HUES48 (cell line): Measurements from ENCODE around the gene DAPK2.
"Not testable (repeated sequence)": the region's sequence is repeated elsewhere in the genome, so short reads cannot be mapped to it uniquely, and the experiment has no call there.

Experiments used
- H3K27ac ChIP-seq: one replicate; pipeline ENCODE4 v1.7.0; 2013; ENCODE audit warnings: low read depth, low read length, inconsistent platforms
- H3K27me3 ChIP-seq: 2 replicates; pipeline ENCODE4 v1.6.1; 2013; ENCODE audit warnings: mild to moderate bottlenecking, low read length; ENCODE audit not compliant: control insufficient read depth, insufficient read depth
- H3K36me3 ChIP-seq: 2 replicates; pipeline ENCODE4 v1.6.1; 2013; ENCODE audit warnings: low read length; ENCODE audit not compliant: control insufficient read depth, insufficient read depth
- H3K4me1 ChIP-seq: 2 replicates; pipeline ENCODE4 v1.6.1; 2013; ENCODE audit warnings: mild to moderate bottlenecking, low read length; ENCODE audit not compliant: control insufficient read depth, insufficient read depth
- H3K4me3 ChIP-seq: 2 replicates; pipeline ENCODE4 v1.5.1; 2013; ENCODE audit warnings: mild to moderate bottlenecking, low read depth, low read length
- H3K9ac ChIP-seq: 2 replicates; pipeline ENCODE4 v1.6.1; 2013; ENCODE audit warnings: mild to moderate bottlenecking, low read depth, low read length, moderate library complexity
- H3K9me3 ChIP-seq: 2 replicates; pipeline ENCODE4 v1.6.1; 2013; ENCODE audit warnings: low read length; ENCODE audit not compliant: control insufficient read depth, insufficient read depth

The DAPK2 gene

GRCh38 chr15:64071931-64072765 is 25.9 kb upstream of the DAPK2 start:
- no peaks in the 10 kb centered on the region for H3K27me3 ChIP-seq
- no peak overlapping the region for H3K4me3 ChIP-seq
- H3K9ac ChIP-seq: no peak overlapping the region
- H3K4me1 ChIP-seq: no peaks in the 10 kb centered on the region
- H3K27ac ChIP-seq: no peak overlapping the region
- peaks cover 41% of the 10 kb centered on the region for H3K36me3 ChIP-seq
- H3K9me3 ChIP-seq: no peaks in the 10 kb centered on the region

DNA sequence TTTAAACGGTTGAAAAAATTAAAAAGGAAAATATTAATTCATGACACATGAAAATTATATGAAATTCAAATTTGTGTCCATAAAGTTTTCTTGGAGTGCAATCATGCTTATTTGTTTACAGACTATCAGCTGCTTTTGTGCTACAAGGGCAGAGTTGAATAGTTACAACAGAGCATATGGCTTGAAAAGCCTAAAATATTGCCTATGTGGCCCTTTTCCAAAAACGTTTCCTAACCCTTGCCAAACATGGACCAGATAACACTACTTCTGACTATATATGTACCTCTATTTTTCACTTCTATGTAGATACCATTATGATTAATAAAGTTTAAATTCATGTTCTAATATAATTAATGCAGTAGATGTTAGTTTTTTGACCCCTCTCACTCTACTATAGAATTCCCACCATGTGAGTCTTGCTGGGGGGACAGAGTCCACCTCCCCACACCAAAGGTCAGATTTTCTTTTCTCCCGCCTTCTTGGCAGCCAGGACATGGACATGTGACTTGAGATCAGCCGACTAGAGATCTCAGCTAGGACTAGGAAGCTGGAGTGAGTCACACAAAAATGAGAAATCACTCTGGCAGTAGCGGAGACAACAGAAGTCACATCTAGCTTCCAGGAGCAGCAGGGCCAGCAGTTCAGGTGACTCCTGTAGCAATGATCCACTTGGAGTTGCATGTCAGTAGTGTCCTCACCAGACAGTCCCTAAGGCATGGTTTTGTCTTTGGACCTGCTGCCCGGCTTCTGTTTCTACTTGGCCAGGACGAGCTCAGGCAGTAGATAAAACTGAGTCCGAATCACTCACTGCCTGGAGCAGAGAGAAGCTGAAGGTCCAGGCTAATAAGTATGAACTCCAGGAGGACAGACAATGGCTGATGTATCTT is 24.9 kb upstream of the DAPK2 start:
- no peak overlapping the region for H3K9ac ChIP-seq
- H3K36me3 ChIP-seq: peaks cover 41% of the 10 kb centered on the region
- no peaks in the 10 kb centered on the region for H3K27me3 ChIP-seq
- no peak overlapping the region for H3K4me3 ChIP-seq
- no peak overlapping the region for H3K27ac ChIP-seq
- H3K9me3 ChIP-seq: no peaks in the 10 kb centered on the region
- H3K4me1 ChIP-seq: no peaks in the 10 kb centered on the region

- Histone ChIP-seq H3K27ac (no peak overlapping the region), H3K4me3 (no peak overlapping the region), H3K36me3 (peaks cover 37% of the 10 kb centered on the region), H3K9ac (no peak overlapping the region), H3K27me3 (no peaks in the 10 kb centered on the region), H3K4me1 (no peaks in the 10 kb centered on the region), H3K9me3 (no peaks in the 10 kb centered on the region)
Observed at GRCh38 chr15:64070106-64070505, 23.8 kb upstream of the DAPK2 start.

DNA sequence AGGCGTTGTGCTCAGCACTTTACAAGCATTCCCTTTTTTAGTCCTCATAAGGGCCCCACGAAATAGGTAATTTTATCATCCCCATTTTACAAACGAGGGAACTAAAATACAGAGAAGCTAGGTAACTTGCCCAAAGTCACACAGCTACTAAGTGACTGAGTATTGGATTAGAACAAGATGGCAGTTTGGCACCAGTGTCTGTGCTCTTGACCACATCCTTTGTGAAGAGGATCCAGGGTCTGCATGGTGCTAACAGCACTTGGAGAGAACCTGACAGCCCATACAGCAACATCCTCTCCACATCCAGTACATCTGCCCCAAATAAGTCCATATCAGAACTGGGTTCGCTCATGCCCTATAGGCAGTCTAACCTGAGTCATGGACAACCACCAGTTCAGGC is 21.8 kb upstream of the DAPK2 start:
- no peak overlapping the region for H3K27ac ChIP-seq
- H3K9ac ChIP-seq: no peak overlapping the region
- H3K27me3 ChIP-seq: no peaks in the 10 kb centered on the region
- H3K36me3 ChIP-seq: peaks cover 21% of the 10 kb centered on the region
- H3K4me1 ChIP-seq: no peaks in the 10 kb centered on the region
- H3K9me3 ChIP-seq: no peaks in the 10 kb centered on the region
- no peak overlapping the region for H3K4me3 ChIP-seq

- H3K4me1 ChIP-seq: no peaks in the 10 kb centered on the region
- peaks cover 15% of the 10 kb centered on the region for H3K36me3 ChIP-seq
- no peak overlapping the region for H3K9ac ChIP-seq
- no peaks in the 10 kb centered on the region for H3K27me3 ChIP-seq
- H3K27ac ChIP-seq: no peak overlapping the region
- H3K4me3 ChIP-seq: no peak overlapping the region
- no peaks in the 10 kb centered on the region for H3K9me3 ChIP-seq
Observed at GRCh38 chr15:64067564-64068030, 21.3 kb upstream of the DAPK2 start.

DNA sequence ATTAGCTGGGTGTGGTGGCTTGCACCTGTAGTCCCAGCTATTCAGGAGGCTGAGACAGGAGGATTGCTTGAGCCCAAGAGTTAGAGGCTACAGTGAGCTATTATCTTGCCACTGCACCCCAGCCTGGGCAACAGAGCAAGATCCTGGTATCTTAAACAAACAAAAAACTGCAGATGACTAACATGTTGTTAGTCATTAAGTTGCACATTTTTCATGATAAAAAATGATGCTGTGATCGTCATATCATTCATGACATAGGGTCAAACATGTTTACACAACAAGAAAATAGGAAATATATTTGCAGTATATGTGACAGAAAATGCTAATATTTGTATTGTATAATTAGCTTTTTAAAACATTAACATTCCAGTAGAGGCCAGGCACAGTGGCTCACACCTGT is 20.2 kb upstream of the DAPK2 start:
- no peak overlapping the region for H3K4me3 ChIP-seq
- peaks cover 4% of the 10 kb centered on the region for H3K36me3 ChIP-seq
- H3K9ac ChIP-seq: no peak overlapping the region

GRCh38 chr15:64060716-64061115 is 14.4 kb upstream of the DAPK2 start:
- H3K9ac ChIP-seq: no peak overlapping the region
- H3K9me3 ChIP-seq: no peaks in the 10 kb centered on the region
- no peaks in the 10 kb centered on the region for H3K36me3 ChIP-seq
- no peaks in the 10 kb centered on the region for H3K4me1 ChIP-seq
- no peak overlapping the region for H3K4me3 ChIP-seq
- no peak overlapping the region for H3K27ac ChIP-seq
- no peaks in the 10 kb centered on the region for H3K27me3 ChIP-seq

More for the DNA sequence above, 20.2 kb upstream of the DAPK2 start:
- Histone ChIP-seq H3K4me1 (no peaks in the 10 kb centered on the region), H3K27ac (no peak overlapping the region), H3K9me3 (no peaks in the 10 kb centered on the region), H3K27me3 (no peaks in the 10 kb centered on the region)

DNA sequence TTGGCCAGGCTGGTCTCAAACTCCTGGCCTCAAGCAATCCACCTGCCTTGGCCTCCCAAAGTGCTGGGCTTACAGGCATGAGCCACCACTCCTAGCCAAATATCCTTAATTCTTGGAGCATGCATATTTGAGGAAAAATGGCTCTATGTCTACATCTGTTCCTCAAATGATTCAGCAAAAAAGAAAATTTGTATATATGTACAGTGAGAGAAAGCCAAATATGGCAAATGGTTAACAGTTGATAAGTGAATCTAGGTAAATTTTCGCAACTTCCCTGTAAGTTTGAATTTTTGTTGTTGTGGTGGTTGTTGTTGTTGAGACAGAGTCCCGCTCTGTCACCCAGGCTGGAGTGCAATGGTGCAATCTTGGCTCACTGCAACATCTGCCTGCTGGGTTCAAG is 12.8 kb upstream of the DAPK2 start:
- not testable (repeated sequence) for H3K36me3 ChIP-seq, H3K27ac ChIP-seq, H3K27me3 ChIP-seq, H3K4me3 ChIP-seq, H3K4me1 ChIP-seq, H3K9me3 ChIP-seq, H3K9ac ChIP-seq

DNA sequence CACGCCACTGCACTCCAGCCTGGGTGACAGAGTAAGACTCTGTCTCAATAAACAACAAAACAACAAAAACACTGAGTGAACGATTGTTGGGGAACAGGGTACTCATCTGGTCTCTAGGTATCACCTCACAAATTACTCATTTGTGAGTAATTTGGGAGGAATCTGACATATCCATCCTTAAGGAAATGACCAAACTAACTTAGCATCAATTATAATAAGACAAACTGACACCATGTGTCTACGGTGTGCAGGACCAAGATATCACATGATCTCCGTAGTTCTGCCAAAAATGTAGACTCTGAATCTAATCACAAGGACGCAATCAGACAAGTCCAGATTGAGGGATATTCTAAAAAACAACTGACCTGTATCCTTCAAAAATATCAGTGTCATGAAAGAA is 12.0 kb upstream of the DAPK2 start:
- Histone ChIP-seq H3K27ac (no peak overlapping the region), H3K27me3 (no peaks in the 10 kb centered on the region), H3K4me3 (no peak overlapping the region), H3K4me1 (no peaks in the 10 kb centered on the region), H3K9ac (no peak overlapping the region), H3K36me3 (no peaks in the 10 kb centered on the region), H3K9me3 (no peaks in the 10 kb centered on the region)

GRCh38 chr15:64053674-64054073 is 7.4 kb upstream of the DAPK2 start:
- H3K27ac ChIP-seq, H3K36me3 ChIP-seq, H3K9me3 ChIP-seq, H3K9ac ChIP-seq, H3K4me3 ChIP-seq, H3K27me3 ChIP-seq, H3K4me1 ChIP-seq: not testable (repeated sequence)

- H3K27me3 ChIP-seq: peaks cover 8% of the 10 kb centered on the region; the same call in 1 of the 2 replicates
- no peaks in the 10 kb centered on the region for H3K4me1 ChIP-seq
- no peak overlapping the region for H3K27ac ChIP-seq
- no peaks in the 10 kb centered on the region for H3K36me3 ChIP-seq
- H3K9me3 ChIP-seq: no peaks in the 10 kb centered on the region
- no peak overlapping the region for H3K4me3 ChIP-seq
- no peak overlapping the region for H3K9ac ChIP-seq
Observed at GRCh38 chr15:64052925-64053491, 6.7 kb upstream of the DAPK2 start.
